Endodermal cell (in vitro differentiated cells): ENCODE measurements around the gene TTLL12. TPM values are rescaled to one million over a fixed set of nuclear protein-coding genes. Genes with fewer than 3 reads are reported as not detected.

Experiments
- DNase-seq: peaks from one replicate; pipeline ENCODE4 v3.0.0-alpha.2; 2017
- H3K27ac ChIP-seq: 2 replicates; pipeline ENCODE4 v1.5.1; 2013; ENCODE audit warnings: mild to moderate bottlenecking, low read depth, low read length, moderate library complexity
- H3K27me3 ChIP-seq: 2 replicates; pipeline ENCODE4 v1.6.1; 2013; ENCODE audit warnings: mild to moderate bottlenecking, low read length, moderate library complexity; ENCODE audit not compliant: insufficient read depth, control insufficient read depth, poor library complexity, severe bottlenecking
- H3K36me3 ChIP-seq: 2 replicates; pipeline ENCODE4 v1.7.0; 2013; ENCODE audit warnings: mild to moderate bottlenecking, low read length, moderate library complexity; ENCODE audit not compliant: control insufficient read depth, insufficient read depth
- H3K4me1 ChIP-seq: one replicate; pipeline ENCODE4 v1.7.0; 2013; ENCODE audit warnings: low read length; ENCODE audit not compliant: control insufficient read depth, insufficient read depth
- H3K4me3 ChIP-seq: 2 replicates; pipeline ENCODE4 v1.5.1; 2013; ENCODE audit warnings: mild to moderate bottlenecking, low read length, moderate library complexity
- H3K9ac ChIP-seq: 2 replicates; pipeline ENCODE4 v1.6.1; 2013; ENCODE audit warnings: mild to moderate bottlenecking, low read length, moderate library complexity; ENCODE audit not compliant: poor library complexity, severe bottlenecking; ENCODE audit errors: extremely low read depth
- H3K9me3 ChIP-seq: 2 replicates; pipeline ENCODE4 v1.6.1; 2013; ENCODE audit warnings: mild to moderate bottlenecking, low read length, moderate library complexity; ENCODE audit not compliant: control insufficient read depth
- H3K27ac Mint-ChIP-seq: 2 replicates; pipeline ENCODE4 v1.8.0; 2020; ENCODE audit warnings: mixed read lengths
- H3K27me3 Mint-ChIP-seq: 2 replicates; pipeline ENCODE4 v1.8.0; 2021; ENCODE audit warnings: mild to moderate bottlenecking, mixed read lengths; ENCODE audit not compliant: insufficient read depth
- H3K36me3 Mint-ChIP-seq: 2 replicates; pipeline ENCODE4 v1.8.0; 2020; ENCODE audit warnings: low read depth, mixed read lengths
- H3K4me1 Mint-ChIP-seq: 2 replicates; pipeline ENCODE4 v1.8.0; 2020; ENCODE audit warnings: mixed read lengths
- H3K4me3 Mint-ChIP-seq: 2 replicates; pipeline ENCODE4 v1.8.0; 2020; ENCODE audit warnings: mild to moderate bottlenecking, moderate library complexity, mixed read lengths
- H3K9me3 Mint-ChIP-seq: 2 replicates; pipeline ENCODE4 v1.8.0; 2020; ENCODE audit warnings: mild to moderate bottlenecking, mixed read lengths
- WGBS, 2 experiments: methylation state at CpG; one replicate each; pipeline versions ENCODE4 v1.1.5 to v1.1.7; 2013; ENCODE audit warnings: missing lambda C conversion rate in 2 of 2, mixed read lengths in 1 of 2; ENCODE audit not compliant: insufficient coverage in 1 of 2, insufficient read length in 1 of 2; 5-methylcytosine and 5-hydroxymethylcytosine counted together
- total RNA-seq, 2 donors: library from RNA; stranded (reverse); fragmentation: NEBNext Ultra II Directional in 1 of 2; extraction: Animal tissue kit (Norgen Biotek cat#: 25700) in 1 of 2; gene quantifications; 2 replicates in 1 of 2; 3 replicates in 1 of 2; pipeline ENCODE4 v1.2.1, GENCODE V29; 2021
- TF ChIP-seq, protein P1 (sequence below): fragments of 200-600 bp; sonication (generic); conservative IDR thresholded peaks from 2 replicates; pipeline ENCODE4 v1.5.0; 2021; ENCODE audit warnings: antibody characterized with exemption, mild to moderate bottlenecking

The TTLL12 gene
- total RNA-seq, 2 donors from 2014 or later, result 49.8 to 71.0 TPM

DNA sequence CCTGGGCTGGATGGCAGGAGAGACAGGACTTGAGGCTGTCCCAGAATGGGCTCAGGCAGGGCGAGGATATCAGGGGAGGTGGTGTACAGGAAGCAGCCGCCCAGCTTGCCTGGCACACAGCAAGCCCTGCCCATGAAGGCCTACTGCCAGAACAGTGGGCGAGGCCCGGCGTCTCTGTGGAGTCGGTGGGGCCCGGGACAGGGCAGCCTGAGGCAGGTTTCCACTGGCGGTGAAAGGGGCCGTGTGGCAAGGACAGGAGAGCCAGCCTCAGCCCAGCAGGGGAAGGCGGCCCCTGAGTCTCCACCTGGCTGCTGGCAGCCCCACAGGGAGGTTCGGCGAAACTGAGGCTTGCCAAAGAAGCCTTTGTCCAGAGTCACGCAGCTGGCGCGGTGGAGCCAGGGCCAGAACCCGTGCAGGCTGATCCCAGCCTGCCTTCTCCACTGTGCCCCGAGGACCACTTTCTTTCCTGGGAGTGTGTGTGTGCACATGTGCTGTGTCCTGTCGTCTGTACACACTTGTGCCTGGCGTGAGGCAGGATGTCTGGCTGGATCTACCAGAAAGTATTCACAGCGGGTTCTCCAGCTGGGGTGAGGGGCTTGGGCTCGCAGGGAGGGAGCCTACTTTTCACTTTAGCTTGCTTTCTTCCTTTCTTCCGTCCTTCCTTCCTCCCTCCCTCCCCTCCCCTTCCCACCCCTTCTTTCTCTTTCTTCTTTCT is 34.4 kb downstream of the TTLL12 start:
- Mint-ChIP-seq H3K4me1 (peaks cover 2% of the 10 kb centered on the region), H3K4me3 (peak overlapping the region; percentile 60), H3K9me3 (no peaks in the 10 kb centered on the region), H3K27me3 (peaks cover 15% of the 10 kb centered on the region), H3K27ac (no peak overlapping the region), H3K36me3 (no peaks in the 10 kb centered on the region)
- 86 to 87% methylated on average over 20 to 22 of the region's 22 CpGs for WGBS, 2 experiments
- H3K4me1 ChIP-seq, result peaks cover 4% of the 10 kb centered on the region
- TF ChIP-seq, protein P1, sequence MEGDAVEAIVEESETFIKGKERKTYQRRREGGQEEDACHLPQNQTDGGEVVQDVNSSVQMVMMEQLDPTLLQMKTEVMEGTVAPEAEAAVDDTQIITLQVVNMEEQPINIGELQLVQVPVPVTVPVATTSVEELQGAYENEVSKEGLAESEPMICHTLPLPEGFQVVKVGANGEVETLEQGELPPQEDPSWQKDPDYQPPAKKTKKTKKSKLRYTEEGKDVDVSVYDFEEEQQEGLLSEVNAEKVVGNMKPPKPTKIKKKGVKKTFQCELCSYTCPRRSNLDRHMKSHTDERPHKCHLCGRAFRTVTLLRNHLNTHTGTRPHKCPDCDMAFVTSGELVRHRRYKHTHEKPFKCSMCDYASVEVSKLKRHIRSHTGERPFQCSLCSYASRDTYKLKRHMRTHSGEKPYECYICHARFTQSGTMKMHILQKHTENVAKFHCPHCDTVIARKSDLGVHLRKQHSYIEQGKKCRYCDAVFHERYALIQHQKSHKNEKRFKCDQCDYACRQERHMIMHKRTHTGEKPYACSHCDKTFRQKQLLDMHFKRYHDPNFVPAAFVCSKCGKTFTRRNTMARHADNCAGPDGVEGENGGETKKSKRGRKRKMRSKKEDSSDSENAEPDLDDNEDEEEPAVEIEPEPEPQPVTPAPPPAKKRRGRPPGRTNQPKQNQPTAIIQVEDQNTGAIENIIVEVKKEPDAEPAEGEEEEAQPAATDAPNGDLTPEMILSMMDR, result no peak
- H3K27me3 ChIP-seq, result no peaks in the 10 kb centered on the region
- H3K4me3 ChIP-seq, result peak overlapping the region; percentile 65
- H3K9me3 ChIP-seq, result no peaks in the 10 kb centered on the region
- peak; percentile 60 for DNase-seq
- H3K36me3 ChIP-seq, result no peaks in the 10 kb centered on the region
- peak overlapping the region; percentile 58 for H3K27ac ChIP-seq
- H3K9ac ChIP-seq, result no peak overlapping the region

- peak overlapping the region; percentile 60 for H3K4me3 Mint-ChIP-seq
- 83 to 86% methylated on average over 11 to 18 of the region's 18 CpGs for WGBS, 2 experiments
Observed at GRCh38 chr22:43152003-43152356, 35.0 kb downstream of the TTLL12 start.

GRCh38 chr22:43151251-43152002 is 35.5 kb downstream of the TTLL12 start, which contains the start of gene TSPO:
TSS of gene TSPO (plus strand) at chr22:43151559. CDS start at chr22:43159239, 7,680 bp downstream.
- Mint-ChIP-seq H3K27ac (no peak within 1 kb of the TSS), H3K4me3 (peak within 1 kb of the TSS; percentile 60), H3K36me3 (no peaks in the 10 kb centered on the region), H3K4me1 (peaks cover 2% of the 10 kb centered on the region), H3K9me3 (no peaks in the 10 kb centered on the region), H3K27me3 (peaks cover 16% of the 10 kb centered on the region)
- Histone ChIP-seq H3K4me3 (peak within 1 kb of the TSS; percentile 65), H3K9ac (no peak within 1 kb of the TSS), H3K9me3 (no peaks in the 10 kb centered on the region), H3K4me1 (peaks cover 4% of the 10 kb centered on the region), H3K27me3 (no peaks in the 10 kb centered on the region), H3K36me3 (no peaks in the 10 kb centered on the region), H3K27ac (no peak within 1 kb of the TSS)
- TF ChIP-seq, protein P1, result no peak
- peak; percentile 86 for DNase-seq
- WGBS, 2 experiments, result 26 to 39% methylated on average over 42 to 75 of the region's 75 CpGs

More at GRCh38 chr22:43152003-43152356, 35.0 kb downstream of the TTLL12 start:
- H3K27ac ChIP-seq, result no peak overlapping the region
- peaks cover 16% of the 10 kb centered on the region for H3K27me3 Mint-ChIP-seq
- no peaks in the 10 kb centered on the region for H3K36me3 ChIP-seq
- no peaks in the 10 kb centered on the region for H3K9me3 ChIP-seq
- H3K4me3 ChIP-seq, result peak overlapping the region; percentile 65
- H3K9me3 Mint-ChIP-seq, result no peaks in the 10 kb centered on the region
- TF ChIP-seq, protein P1, result no peak
- no peaks in the 10 kb centered on the region for H3K27me3 ChIP-seq
- no peak overlapping the region for H3K9ac ChIP-seq
- H3K4me1 ChIP-seq, result peaks cover 4% of the 10 kb centered on the region
- peaks cover 2% of the 10 kb centered on the region for H3K4me1 Mint-ChIP-seq
- no peak for DNase-seq
- H3K36me3 Mint-ChIP-seq, result no peaks in the 10 kb centered on the region
- H3K27ac Mint-ChIP-seq, result no peak overlapping the region
